ENCODE data around the gene OR6C70.
"Not testable (repeated sequence)": the region's sequence is repeated elsewhere in the genome, so short reads cannot be mapped to it uniquely, and the experiment has no call there.

OR6C70 gene

DNA sequence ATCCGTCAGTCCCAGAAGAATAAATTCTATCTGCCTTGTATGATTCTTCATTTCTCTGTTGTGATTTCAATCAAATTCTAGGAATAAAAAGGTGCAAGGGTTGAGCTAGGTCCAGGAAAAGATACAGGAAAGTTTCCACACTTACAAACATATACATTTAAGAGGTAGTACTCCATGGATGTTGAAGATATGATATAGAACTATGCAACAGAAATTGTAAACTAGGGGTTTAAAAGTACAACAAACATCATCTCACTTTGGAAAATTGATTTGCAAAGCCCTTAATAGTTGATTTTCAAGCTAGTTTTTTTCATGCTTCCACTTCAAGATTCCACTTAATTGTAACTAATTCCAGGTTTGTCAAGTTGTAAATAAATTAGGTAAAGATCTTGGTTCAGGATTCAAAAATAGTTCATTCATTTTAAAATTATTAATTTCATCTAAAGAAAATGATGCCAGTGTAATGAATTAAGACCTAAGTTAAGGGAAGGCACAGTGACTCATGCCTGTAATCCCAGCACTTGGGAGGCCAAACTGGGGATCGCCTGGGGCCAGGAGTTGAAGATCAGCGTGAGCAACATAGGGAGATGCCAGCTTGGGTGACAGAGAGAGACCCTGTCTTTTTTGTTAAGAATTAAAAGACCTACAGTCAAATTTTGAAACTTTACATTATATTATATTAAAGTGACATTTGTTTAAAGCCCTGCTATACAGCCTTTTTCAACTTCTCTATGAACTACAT lies at the start of gene OR6C70:
Gene OR6C70 (minus strand): TSS at position 51 of the 742 bp plus-strand sequence. CDS start 0 bp downstream, at position 51.
- no peak for DNase-seq (ENCODE audit: extremely low read depth in 1 of 2, low read depth in 1 of 2)

DNA sequence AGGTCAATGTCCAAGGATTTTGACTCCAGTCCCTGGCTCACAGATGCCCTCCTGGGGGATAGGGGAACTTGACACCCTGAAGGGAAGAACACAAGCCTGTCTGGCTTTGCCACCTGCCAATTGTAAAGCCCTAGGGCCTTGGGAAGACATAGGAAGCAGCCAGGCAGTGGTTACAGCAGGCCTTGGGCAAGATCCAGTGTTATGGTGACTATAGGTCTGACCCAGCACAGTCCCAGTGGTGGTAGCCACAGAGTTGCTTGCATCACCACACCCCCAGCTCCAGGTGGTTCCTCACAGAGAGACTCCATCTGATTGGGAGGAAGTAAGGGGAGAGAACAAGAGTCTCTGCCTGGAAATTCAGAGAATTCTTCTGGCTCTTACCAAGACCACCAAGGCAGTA lies 46.5 kb upstream of the OR6C70 start:
- DNase-seq (ENCODE audit: extremely low read depth in 1 of 2, low read depth in 1 of 2): no peak

DNA sequence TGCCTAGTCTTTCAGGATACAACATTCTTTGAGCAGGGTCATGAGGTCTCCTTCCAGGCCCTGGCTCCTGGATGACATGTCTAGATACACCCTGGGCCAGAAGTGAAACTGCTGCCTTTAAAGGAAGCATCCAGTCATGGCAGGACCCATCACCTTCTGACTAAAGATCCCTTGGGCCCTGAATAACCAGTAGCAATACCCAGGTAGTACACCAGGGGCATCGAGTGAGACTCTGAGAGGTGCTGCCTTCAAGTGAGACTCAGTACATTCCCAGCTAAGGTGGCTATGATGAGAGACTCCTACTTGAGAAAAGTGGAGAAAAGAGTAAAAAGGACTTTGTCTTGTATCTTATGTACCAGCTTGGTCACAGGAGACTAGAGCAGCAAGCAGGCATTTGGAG lies 45.8 kb upstream of the OR6C70 start:
- DNase-seq (ENCODE audit: extremely low read depth in 1 of 2, low read depth in 1 of 2): no peak

DNA sequence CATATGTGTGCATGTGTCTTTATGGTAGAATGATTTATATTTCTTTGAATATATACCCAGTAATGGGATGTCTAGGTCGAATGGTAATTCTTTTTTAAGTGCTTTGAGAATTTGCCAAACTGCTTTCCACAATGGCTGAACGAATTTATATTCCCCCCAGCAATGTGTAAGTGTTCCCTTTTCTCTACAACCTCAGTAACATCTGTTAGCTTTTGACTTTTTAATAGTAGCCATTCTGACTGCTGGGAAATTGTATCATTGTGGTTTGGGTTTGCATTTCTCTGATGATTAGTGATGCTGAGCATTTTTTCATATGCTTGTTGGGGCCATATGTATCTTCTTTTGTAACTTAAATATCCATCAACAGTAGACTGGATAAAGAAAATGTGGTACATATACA lies 31.7 kb upstream of the OR6C70 start:
- DNase-seq (ENCODE audit: extremely low read depth in 1 of 2, low read depth in 1 of 2): no peak

DNA sequence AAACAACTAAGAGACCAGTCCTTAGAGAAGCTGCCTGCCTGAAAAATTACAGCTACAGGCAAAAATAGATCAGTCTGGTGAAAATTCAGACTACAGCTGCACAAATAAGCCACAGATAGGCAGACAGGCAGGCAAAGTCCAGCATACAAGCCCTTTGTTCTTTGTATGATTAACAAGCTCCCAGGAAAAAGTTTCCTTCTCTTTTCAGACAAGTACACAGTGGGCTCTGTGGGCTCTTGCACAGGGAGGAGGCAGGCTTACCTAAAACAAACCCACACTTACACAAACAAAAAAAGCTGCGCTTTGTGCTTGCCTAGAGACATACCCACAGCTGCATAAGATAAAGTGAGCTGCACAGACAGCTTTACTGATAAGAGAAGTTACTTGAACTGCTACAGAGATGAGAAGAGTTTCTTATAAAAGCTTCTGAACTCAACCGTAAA lies 29.9 kb upstream of the OR6C70 start:
- DNase-seq (ENCODE audit: extremely low read depth in 1 of 2, low read depth in 1 of 2): no peak

DNA sequence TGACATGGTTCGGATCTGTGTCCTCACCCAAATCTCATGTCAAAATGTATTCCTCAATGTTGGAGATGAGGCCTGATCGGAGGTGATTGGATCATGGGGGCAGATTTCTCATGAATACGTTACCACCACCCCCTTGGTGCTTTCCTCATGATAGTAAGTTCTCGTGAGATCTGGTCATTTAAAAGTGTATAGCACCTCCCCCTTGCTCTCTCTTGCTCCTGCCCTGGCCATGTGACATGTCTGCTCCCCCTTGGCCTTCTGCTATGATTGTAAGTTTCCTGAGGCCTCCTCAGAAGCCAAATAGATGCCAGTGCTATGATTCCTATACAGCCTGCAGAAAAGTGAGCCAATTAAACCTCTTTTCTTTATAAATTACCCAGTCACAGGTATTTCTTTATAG lies 29.3 kb upstream of the OR6C70 start:
- no peak for DNase-seq (ENCODE audit: extremely low read depth in 1 of 2, low read depth in 1 of 2)

DNA sequence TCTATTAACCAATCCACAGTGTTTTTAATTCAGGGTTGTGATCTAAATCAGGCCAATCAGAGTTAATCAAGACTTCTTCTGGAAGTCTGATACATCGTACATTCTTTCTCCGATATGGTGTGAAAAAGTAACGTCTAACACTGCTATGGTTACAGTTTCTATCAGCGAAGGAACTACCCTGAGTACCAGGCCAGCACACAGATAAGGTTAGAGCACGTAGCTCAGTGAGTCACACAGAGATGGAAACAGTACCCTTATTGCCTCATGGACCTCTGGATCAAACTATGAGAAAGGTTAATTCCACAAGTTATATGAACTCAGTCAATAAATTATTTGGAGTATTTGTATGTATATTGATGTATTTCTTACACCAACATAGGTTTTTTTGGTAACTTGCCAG lies 25.6 kb upstream of the OR6C70 start:
- DNase-seq (ENCODE audit: extremely low read depth in 1 of 2, low read depth in 1 of 2): no peak

DNA sequence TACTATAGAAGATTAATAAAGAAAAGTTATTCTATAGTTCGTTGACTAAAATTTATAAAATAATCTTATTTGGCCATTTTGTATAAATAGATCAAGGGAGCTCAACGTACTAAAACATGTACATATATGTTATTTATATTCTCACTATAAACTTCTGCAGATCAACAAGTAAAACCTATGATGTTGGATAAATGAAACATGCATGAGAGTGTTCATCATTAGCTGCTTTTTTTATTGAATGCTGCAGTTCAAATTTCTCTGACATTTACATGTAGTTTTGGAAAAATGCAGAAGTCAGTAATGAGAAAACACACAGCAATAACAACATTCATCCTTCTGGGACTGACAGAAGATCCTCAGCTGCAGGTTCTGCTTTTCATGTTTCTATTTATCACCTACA lies 22.1 kb upstream of the OR6C70 start, which contains the start of gene OR6C68:
Gene OR6C68 (plus strand): TSS at position 301 of the 400 bp plus-strand sequence. CDS start 0 bp downstream, at position 301.
- no peak for DNase-seq (ENCODE audit: extremely low read depth in 1 of 2, low read depth in 1 of 2)

DNA sequence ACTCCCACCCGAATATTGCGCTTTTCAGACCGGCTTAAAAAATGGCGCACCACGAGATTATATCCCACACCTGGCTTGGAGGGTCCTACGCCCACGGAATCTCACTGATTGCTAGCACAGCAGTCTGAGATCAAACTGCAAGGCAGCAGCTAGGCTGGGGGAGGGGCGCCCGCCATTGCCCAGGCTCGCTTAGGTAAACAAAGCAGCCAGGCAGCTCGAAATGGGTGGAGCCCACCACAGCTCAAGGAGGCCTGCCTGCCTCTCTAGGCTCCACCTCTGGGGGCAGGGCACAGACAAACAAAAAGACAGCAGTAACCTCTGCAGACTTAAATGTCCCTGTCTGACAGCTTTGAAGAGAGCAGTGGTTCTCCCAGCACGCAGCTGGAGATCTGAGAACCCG lies 14.3 kb upstream of the OR6C70 start:
- DNase-seq (ENCODE audit: extremely low read depth in 1 of 2, low read depth in 1 of 2): not testable (repeated sequence)

DNA sequence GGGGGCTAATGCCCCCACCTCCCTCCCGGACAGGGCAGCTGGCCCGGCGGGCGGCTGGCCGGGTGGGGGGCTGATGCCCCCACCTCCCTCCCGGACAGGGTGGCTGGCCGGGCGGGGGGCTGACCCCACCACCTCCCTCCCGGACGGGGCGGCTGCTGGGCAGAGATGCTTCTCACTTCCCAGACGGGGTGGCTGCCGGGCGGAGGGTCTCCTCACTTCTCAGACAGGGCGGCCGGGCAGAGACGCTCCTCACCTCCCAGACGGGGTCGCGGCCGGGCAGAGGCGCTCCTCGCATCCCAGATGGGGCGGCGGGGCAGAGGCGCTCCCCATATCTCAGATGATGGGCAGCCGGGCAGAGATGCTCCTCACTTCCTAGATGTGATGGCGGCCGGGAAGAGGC lies 9.2 kb upstream of the OR6C70 start:
- DNase-seq (ENCODE audit: extremely low read depth in 1 of 2, low read depth in 1 of 2): not testable (repeated sequence)

DNA sequence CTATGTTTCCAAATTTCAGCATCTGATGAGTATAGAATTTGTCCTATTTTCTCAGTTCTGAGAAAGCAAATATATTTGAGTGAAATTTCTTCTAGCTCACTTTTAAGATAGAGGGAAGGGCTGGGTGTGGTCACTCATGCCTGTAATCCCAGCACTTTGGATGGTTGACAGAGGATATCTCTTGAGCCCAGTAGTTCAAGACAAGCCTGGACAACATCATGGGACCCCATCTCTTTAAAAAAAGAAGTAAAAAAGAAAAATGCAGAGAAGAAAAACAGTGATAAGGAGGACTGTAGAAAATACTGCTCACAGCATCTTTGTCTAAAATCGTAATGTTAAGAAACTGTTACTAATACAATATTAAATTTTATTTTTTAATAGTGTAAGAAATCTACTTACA lies 2.3 kb upstream of the OR6C70 start:
- no peak for DNase-seq (ENCODE audit: extremely low read depth in 1 of 2, low read depth in 1 of 2)

DNA sequence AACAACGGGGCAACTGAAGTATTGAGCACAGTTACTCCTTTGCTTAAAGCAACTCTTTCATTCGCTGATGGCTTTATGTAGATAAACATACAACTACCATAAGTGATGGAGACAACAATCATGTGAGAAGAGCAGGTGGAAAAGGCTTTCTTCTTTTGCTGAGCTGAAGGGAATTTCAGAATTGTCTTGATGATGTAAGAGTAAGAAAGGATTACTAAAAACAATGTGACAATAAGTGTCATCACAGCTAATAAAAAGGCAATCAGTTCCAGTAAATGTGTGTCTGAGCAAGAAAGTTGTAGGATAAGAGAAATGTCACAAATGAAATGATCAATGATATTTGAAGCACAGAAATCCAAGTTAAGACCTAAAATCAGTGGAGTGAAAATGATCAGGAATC lies 647 bp downstream of the OR6C70 start:
- DNase-seq (ENCODE audit: extremely low read depth in 1 of 2, low read depth in 1 of 2): no peak

DNA sequence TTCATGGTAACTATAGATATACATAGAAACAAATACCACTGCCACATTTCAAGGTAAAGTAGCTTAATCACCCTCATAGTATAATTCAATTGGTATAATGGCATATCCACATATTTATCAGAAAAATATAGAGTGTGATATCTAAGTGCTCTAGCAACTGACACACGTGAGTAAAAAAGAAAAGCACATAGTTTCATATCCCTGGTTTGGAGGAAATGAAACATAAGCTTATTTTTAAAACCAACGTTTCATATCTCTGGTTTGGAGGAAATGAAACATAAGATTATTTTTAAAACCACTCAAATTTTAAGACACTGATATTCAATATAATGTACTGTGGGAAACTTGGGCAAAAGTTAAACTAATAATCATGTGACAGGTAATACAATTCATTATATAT lies 2.1 kb downstream of the OR6C70 start:
- DNase-seq (ENCODE audit: extremely low read depth in 1 of 2, low read depth in 1 of 2): no peak

DNA sequence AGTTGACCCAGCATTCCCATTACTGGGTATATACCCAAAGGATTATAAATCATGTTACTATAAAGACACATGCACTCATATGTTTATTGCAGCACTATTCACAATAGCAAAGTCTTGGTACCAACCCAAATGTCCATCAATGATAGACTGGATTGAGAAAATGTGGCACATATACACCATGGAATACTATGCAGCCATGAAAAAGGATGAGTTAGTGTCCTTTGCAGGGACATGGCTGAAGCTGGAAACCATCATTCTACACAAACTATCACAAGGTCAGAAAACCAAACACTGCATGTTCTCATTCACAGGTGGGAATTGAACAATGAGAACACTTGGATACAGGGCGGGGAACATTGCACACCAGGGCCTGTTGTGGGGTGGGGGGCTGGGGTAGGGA lies 5.0 kb downstream of the OR6C70 start:
- not testable (repeated sequence) for DNase-seq (ENCODE audit: extremely low read depth in 1 of 2, low read depth in 1 of 2)

DNA sequence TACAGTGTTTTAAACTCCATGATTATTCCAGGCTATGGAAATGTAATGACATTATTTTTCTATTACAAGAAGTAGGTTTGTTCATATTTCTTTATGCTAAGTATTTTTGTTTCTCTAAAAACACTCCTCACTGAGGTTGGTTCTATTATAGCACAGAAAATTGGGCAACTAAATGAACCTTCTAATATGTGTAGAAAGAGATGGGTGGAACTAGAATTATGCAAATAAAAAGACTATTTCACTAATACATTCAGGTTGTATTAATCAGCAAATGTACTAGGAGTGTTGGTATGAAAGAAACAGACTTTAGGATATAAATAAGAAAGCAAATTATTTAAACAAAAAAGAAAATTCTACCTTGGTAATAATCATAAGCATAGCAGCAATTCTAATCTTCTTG lies 21.1 kb downstream of the OR6C70 start:
- DNase-seq (ENCODE audit: extremely low read depth in 1 of 2, low read depth in 1 of 2): no peak

DNA sequence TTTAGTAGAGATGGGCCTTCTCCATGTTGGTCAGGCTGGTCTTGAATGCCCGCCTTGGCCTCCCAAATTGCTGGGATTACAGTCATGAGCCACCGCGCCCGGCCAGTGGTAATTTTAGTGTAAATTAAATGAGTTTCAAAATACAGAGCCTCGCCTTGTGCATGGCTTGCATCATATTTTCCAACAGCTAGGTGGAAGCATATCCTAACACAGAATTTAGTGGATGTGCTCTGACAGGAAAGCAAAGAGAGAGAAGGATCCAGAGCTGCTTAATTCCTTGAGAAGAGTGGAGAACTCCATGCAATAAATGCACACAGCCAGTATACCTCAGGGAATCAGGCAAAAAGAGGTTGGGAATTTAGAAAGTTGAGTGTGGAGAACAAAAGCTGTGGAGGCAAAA lies 23.6 kb downstream of the OR6C70 start:
- no peak for DNase-seq (ENCODE audit: extremely low read depth in 1 of 2, low read depth in 1 of 2)

DNA sequence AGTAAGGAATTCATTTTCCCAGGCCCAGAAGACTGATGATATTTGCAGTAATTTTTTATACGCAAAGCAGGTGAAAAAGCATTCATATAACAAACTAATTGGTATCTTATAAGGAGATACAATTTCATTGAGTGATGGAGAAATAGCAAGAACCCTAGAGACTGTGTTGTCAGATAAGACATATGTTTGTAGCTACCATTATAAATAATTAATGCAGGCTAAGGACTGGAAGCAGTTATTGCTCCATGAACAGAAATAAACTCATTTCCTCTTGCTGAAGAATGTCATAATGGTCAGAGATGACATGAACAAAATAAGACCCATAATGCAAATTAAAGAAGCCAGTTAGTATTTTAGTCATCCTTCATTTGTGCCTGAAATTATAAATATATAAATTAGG lies 24.6 kb downstream of the OR6C70 start:
- DNase-seq (ENCODE audit: extremely low read depth in 1 of 2, low read depth in 1 of 2): no peak

DNA sequence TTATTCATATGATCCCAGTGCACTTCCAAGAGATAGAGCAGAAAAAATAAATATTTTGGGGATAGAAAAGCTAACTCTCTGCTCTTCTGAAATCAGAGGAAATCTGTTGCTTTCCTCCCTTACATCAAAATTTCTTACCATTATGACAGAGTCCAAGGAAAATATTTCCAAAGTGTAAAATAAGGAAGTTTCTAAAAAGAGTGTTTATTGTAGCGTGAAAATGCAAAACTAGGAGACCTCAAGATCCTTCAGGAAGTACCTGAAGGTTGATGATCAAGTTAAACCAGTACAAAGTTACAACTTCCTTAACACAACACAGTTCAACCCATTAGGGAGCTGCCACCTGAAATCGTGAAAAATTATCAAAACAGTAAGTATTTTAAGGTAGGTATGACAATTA lies 26.2 kb downstream of the OR6C70 start, which contains the start of gene OR6C2:
Gene OR6C2 (plus strand): TSS at position 301 of the 400 bp plus-strand sequence. CDS start 8,138 bp downstream, outside the sequence.
- DNase-seq (ENCODE audit: extremely low read depth in 1 of 2, low read depth in 1 of 2): no peak

DNA sequence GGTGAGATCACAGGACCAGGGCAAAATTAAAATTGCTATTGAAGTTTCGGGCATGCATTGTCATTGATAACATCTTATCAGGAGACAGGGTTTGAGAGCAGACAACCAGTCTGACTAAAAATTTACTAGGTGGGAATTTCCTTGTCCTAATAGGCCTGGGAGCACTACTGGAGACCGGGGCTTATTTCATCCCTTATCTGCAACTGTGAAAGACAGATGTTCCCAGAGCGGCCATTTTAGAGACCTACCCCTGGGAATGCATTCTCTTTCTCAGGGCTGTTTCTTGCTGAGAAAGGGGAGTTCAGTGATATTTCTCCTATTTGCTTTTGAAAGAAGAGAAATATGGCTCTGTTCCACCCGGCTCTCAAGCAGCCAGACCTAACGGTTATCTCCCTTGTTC lies 28.7 kb downstream of the OR6C70 start:
- DNase-seq (ENCODE audit: extremely low read depth in 1 of 2, low read depth in 1 of 2): not testable (repeated sequence)

DNA sequence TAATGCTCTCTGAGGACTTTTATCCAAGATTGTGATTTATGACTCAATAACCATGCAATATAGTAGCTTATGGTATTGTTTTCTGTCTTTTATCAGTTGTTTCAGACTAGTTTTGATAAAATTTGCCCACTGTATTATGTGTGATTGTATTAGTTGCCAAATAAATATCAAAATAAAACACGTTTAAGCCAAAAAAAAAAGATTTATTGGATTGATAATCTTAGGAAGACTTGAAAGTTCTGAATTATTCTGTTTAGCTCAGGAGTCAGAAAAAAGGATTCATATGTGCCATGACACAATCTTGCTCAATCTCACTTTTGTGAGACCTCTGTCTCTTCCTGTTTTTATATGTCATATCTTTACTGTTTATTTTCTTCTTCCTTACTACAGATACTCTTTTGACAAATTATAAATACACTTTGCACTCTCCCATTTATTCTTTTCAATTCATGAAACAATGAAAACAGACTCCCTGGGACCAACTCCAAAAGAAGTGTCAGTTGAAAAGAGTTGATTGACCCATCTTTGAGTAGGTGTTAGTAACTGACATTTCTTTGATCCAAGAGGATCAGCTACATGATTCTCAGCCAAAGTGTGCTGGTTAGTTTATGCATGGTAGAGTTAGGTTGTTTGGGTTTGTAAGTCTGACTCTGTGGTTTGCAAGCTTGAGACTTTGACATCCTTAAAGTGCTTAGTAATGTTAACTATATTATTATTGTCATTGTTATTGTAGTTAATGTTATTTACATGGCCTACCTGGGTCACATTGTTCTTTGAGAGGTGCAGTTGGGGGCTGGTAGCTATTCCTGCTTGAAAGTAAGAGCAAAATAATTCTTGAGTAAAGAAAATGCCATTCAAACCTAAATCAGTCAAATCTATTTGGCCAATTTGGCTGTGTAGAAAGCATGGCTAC lies 41.4 kb downstream of the OR6C70 start:
- DNase-seq (ENCODE audit: extremely low read depth in 1 of 2, low read depth in 1 of 2): no peak

DNA sequence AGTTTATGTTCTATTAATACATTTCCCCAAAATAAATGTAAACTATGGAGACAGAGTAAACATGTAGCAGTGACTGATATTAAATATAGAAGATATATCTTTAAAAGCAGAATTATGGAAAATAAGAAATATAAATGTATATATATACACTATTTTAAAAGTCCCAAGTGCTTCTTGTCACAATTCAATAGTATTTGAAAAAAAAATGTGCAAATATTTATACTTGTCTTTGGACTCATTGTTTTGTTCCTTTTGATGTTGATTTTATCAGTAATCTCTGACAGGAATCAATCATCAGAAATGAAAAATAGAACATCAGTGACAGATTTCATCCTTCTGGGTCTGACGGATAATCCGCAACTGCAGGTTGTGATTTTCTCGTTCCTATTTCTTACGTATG lies 44.0 kb downstream of the OR6C70 start, which contains the start of gene OR6C76:
Gene OR6C76 (plus strand): TSS at position 301 of the 400 bp plus-strand sequence. CDS start 0 bp downstream, at position 301.
- no peak for DNase-seq (ENCODE audit: extremely low read depth in 1 of 2, low read depth in 1 of 2)

Data from activated CD8-positive, alpha-beta memory T cell treated with anti-CD3 and anti-CD28 coated beads for 1 hour (primary cell).